ENCODE data around the gene NKPD1. TPM values are rescaled to one million over a fixed set of nuclear protein-coding genes. Genes with fewer than 3 reads are reported as not detected.

Gene NKPD1
- total and polyA plus RNA-seq, 9 of the 15 experiments (the other 6 are each of a cell fraction or from before 2014, with no cell fraction given), result 0.03 to 0.09 (median 0.04) TPM; not detected in 5

- no peak for TF ChIP-seq ZZZ3 (IDR thresholded peaks at IDR 0.05)
- peak; percentile 92 for TF ChIP-seq ASH1L (IDR thresholded peaks at IDR 0.05; ENCODE audit: borderline replicate concordance, low read depth, partially characterized antibody)
- peak; percentile 93; the same call in 1 of the 2 replicates for TF ChIP-seq MXI1 (IDR thresholded peaks at IDR 0.05; ENCODE audit: low read depth, low read length)
- no peak for TF ChIP-seq E4F1 (CRISPR knock-in tag; IDR thresholded peaks at IDR 0.05; ENCODE audit: borderline replicate concordance)
- TF ChIP-seq TBP (optimal IDR thresholded peaks at IDR 0.05; ENCODE audit: low read depth, low read length), result no peak
- no peak for TF ChIP-seq ZNF408 (CRISPR knock-in tag; IDR thresholded peaks at IDR 0.05; ENCODE audit: low read depth)
- TF ChIP-seq ZBTB17 (CRISPR knock-in tag; IDR thresholded peaks at IDR 0.05), result 0 out of 2 replicates have a peak, but pooled peaks have one; percentile 14
- TF ChIP-seq ATF2 (CRISPR knock-in tag; IDR thresholded peaks at IDR 0.05), result no peak
- no peak for TF ChIP-seq ZNF75A (CRISPR knock-in tag; IDR thresholded peaks at IDR 0.05)
- peak; percentile 91 for TF ChIP-seq CREM (IDR thresholded peaks at IDR 0.05; ENCODE audit: low read depth)
- peak; percentile 86 for TF ChIP-seq ATF3 (IDR thresholded peaks at IDR 0.05)
- no peak for TF ChIP-seq ATF3 (CRISPR knock-in tag; conservative IDR thresholded peaks at IDR 0.05)
- TF ChIP-seq FOXM1 (IDR thresholded peaks at IDR 0.05; ENCODE audit: low read depth), result peak; percentile 68
- TF ChIP-seq FOXM1 (CRISPR knock-in tag; IDR thresholded peaks at IDR 0.05; ENCODE audit: low read depth), result no peak
- TF ChIP-seq ZBTB12 (CRISPR knock-in tag; IDR thresholded peaks at IDR 0.05), result peak; percentile 81
- peak; percentile 98 for TF ChIP-seq TOE1 (IDR thresholded peaks at IDR 0.05; ENCODE audit: borderline replicate concordance)
- TF ChIP-seq TOE1 (CRISPR knock-in tag; IDR thresholded peaks at IDR 0.05; ENCODE audit: borderline replicate concordance, low read depth), result no peak
- TF ChIP-seq ELF4 (CRISPR knock-in tag; IDR thresholded peaks at IDR 0.05), result peak; percentile 73; the same call in 1 of the 2 replicates
Observed at GRCh38 chr19:45178262-45179071, 17.7 kb upstream of the NKPD1 start, which contains the start of gene BLOC1S3 (continued).

All from K562 (cell line).